AG10803 (cell line): ENCODE measurements around the gene APMAP.

Experiments
- DNase-seq: peaks from one replicate; pipeline ENCODE4 v3.0.0; 2010; ENCODE audit warnings: low read depth
- H3K4me3 ChIP-seq: 2 replicates; pipeline ENCODE4 v1.5.1; 2011; ENCODE audit warnings: mild to moderate bottlenecking, low read length, control low read depth
- CTCF ChIP-seq: conservative IDR thresholded peaks from 2 replicates; pipeline ENCODE4 v1.5.1; 2011; ENCODE audit warnings: mild to moderate bottlenecking, low read length, control low read depth, inconsistent platforms

Gene APMAP

GRCh38 chr20:24994186-24994465 is 1.6 kb upstream of the APMAP start:
- no peak overlapping the region for H3K4me3 ChIP-seq
- no peak for DNase-seq
- TF ChIP-seq CTCF = no peak

GRCh38 chr20:24993337-24994185 is 1.0 kb upstream of the APMAP start:
- TF ChIP-seq CTCF = peak; percentile 60
- peak; percentile 62 for DNase-seq
- peak overlapping the region; percentile 94 for H3K4me3 ChIP-seq

- peak overlapping the region; percentile 94 for H3K4me3 ChIP-seq
- no peak for TF ChIP-seq CTCF
These were observed 559 bp downstream of the APMAP start for GRCh38 chr20:24991897-24992486.

GRCh38 chr20:24990810-24991252 is 1.7 kb downstream of the APMAP start:
- H3K4me3 ChIP-seq = no peak overlapping the region
- no peak for DNase-seq
- no peak for TF ChIP-seq CTCF

More at GRCh38 chr20:24991897-24992486, 559 bp downstream of the APMAP start:
- no peak for DNase-seq

- DNase-seq = no peak
- no peak for TF ChIP-seq CTCF
- H3K4me3 ChIP-seq = no peak overlapping the region
These were observed 3.4 kb downstream of the APMAP start for GRCh38 chr20:24989162-24989561.

- TF ChIP-seq CTCF = no peak
- no peak overlapping the region for H3K4me3 ChIP-seq
- no peak for DNase-seq
These were observed 4.4 kb downstream of the APMAP start for GRCh38 chr20:24987873-24988835.
